GM23338 (cell line): ENCODE results near the gene PAF1. TPM values are rescaled to one million over a fixed set of nuclear protein-coding genes. Genes with fewer than 3 reads are reported as not detected.

Experiments used
- ETS1 ChIP-seq: IDR thresholded peaks from 2 replicates; pipeline ENCODE4 v1.6.1; 2016; ENCODE audit warnings: antibody characterized with exemption
- EZH2 ChIP-seq: fragments of 200-600 bp; sonication (generic); IDR thresholded peaks from one replicate; pipeline ENCODE4 v1.8.0; 2017; ENCODE audit warnings: antibody characterized with exemption, mild to moderate bottlenecking, low read depth; ENCODE audit not compliant: unreplicated experiment
- EZH2phosphoT487 ChIP-seq: fragments of 200-600 bp; sonication (generic); IDR thresholded peaks from one replicate; pipeline ENCODE4 v1.8.1; 2018; ENCODE audit warnings: antibody characterized with exemption; ENCODE audit not compliant: unreplicated experiment
- JUNB ChIP-seq: IDR thresholded peaks from one replicate; pipeline ENCODE4 v1.6.1; 2016; ENCODE audit warnings: antibody characterized with exemption; ENCODE audit not compliant: unreplicated experiment
- POLR2AphosphoS5 ChIP-seq: IDR thresholded peaks from 2 replicates; pipeline ENCODE4 v1.6.1; 2016; ENCODE audit warnings: antibody characterized with exemption, low read depth
- REST ChIP-seq: IDR thresholded peaks from one replicate; pipeline ENCODE4 v1.6.1; 2018; ENCODE audit warnings: antibody characterized with exemption; ENCODE audit not compliant: unreplicated experiment
- STAT1 ChIP-seq: IDR thresholded peaks from one replicate; pipeline ENCODE4 v1.6.1; 2016; ENCODE audit warnings: antibody characterized with exemption; ENCODE audit not compliant: unreplicated experiment
- ZNF462 ChIP-seq: fragments of 250-450 bp; sonication (Bioruptor Pico); IDR thresholded peaks from 2 replicates; pipeline ENCODE4 v1.5.0; 2020; ENCODE audit warnings: mild to moderate bottlenecking, moderate library complexity
- polyA plus RNA-seq: library from polyadenylated mRNA; unstranded; fragments of >200 nt; fragmentation: Nextera tagmentation; extraction: Ambion mirVana; gene quantifications from 2 replicates; pipeline ENCODE4 v1.2.1, GENCODE V29; 2016
- total RNA-seq: library from RNA; depleted of rRNA; stranded (reverse); fragments of >200 nt; shearing (Covaris generic); gene quantifications from 2 replicates; pipeline ENCODE4 v1.2.3, GENCODE V29; 2014

The PAF1 gene
- total and polyA plus RNA-seq, 2 experiments from 2014 or later: 22.1 to 47.3 TPM

- TF ChIP-seq ZNF462 (no peak), REST (no peak), EZH2 (no peak), ETS1 (no peak), JUNB (no peak), STAT1 (no peak), EZH2phosphoT487 (no peak), POLR2AphosphoS5 (no peak)
These were observed 31.9 kb downstream of the PAF1 start (continued) for GRCh38 chr19:39359026-39359425.
